Endodermal cell (in vitro differentiated cells): ENCODE measurements around the gene BRD4. TPM values are rescaled to one million over a fixed set of nuclear protein-coding genes. Genes with fewer than 3 reads are reported as not detected.

Experiments used
- DNase-seq: peaks from one replicate; pipeline ENCODE4 v3.0.0-alpha.2; 2017
- H3K27ac ChIP-seq: 2 replicates; pipeline ENCODE4 v1.5.1; 2013; ENCODE audit warnings: mild to moderate bottlenecking, low read depth, low read length, moderate library complexity
- H3K27me3 ChIP-seq: 2 replicates; pipeline ENCODE4 v1.6.1; 2013; ENCODE audit warnings: mild to moderate bottlenecking, low read length, moderate library complexity; ENCODE audit not compliant: insufficient read depth, control insufficient read depth, poor library complexity, severe bottlenecking
- H3K36me3 ChIP-seq: 2 replicates; pipeline ENCODE4 v1.7.0; 2013; ENCODE audit warnings: mild to moderate bottlenecking, low read length, moderate library complexity; ENCODE audit not compliant: control insufficient read depth, insufficient read depth
- H3K4me1 ChIP-seq: one replicate; pipeline ENCODE4 v1.7.0; 2013; ENCODE audit warnings: low read length; ENCODE audit not compliant: control insufficient read depth, insufficient read depth
- H3K4me3 ChIP-seq: 2 replicates; pipeline ENCODE4 v1.5.1; 2013; ENCODE audit warnings: mild to moderate bottlenecking, low read length, moderate library complexity
- H3K9ac ChIP-seq: 2 replicates; pipeline ENCODE4 v1.6.1; 2013; ENCODE audit warnings: mild to moderate bottlenecking, low read length, moderate library complexity; ENCODE audit not compliant: poor library complexity, severe bottlenecking; ENCODE audit errors: extremely low read depth
- H3K9me3 ChIP-seq: 2 replicates; pipeline ENCODE4 v1.6.1; 2013; ENCODE audit warnings: mild to moderate bottlenecking, low read length, moderate library complexity; ENCODE audit not compliant: control insufficient read depth
- H3K27ac Mint-ChIP-seq: 2 replicates; pipeline ENCODE4 v1.8.0; 2020; ENCODE audit warnings: mixed read lengths
- H3K27me3 Mint-ChIP-seq: 2 replicates; pipeline ENCODE4 v1.8.0; 2021; ENCODE audit warnings: mild to moderate bottlenecking, mixed read lengths; ENCODE audit not compliant: insufficient read depth
- H3K36me3 Mint-ChIP-seq: 2 replicates; pipeline ENCODE4 v1.8.0; 2020; ENCODE audit warnings: low read depth, mixed read lengths
- H3K4me1 Mint-ChIP-seq: 2 replicates; pipeline ENCODE4 v1.8.0; 2020; ENCODE audit warnings: mixed read lengths
- H3K4me3 Mint-ChIP-seq: 2 replicates; pipeline ENCODE4 v1.8.0; 2020; ENCODE audit warnings: mild to moderate bottlenecking, moderate library complexity, mixed read lengths
- H3K9me3 Mint-ChIP-seq: 2 replicates; pipeline ENCODE4 v1.8.0; 2020; ENCODE audit warnings: mild to moderate bottlenecking, mixed read lengths
- CTCF ChIP-seq: fragments of 200-600 bp; sonication (generic); conservative IDR thresholded peaks from 2 replicates; pipeline ENCODE4 v1.5.0; 2021; ENCODE audit warnings: antibody characterized with exemption, mild to moderate bottlenecking
- WGBS, 2 experiments: methylation state at CpG; one replicate each; pipeline versions ENCODE4 v1.1.5 to v1.1.7; 2013; ENCODE audit warnings: missing lambda C conversion rate in 2 of 2, mixed read lengths in 1 of 2; ENCODE audit not compliant: insufficient coverage in 1 of 2, insufficient read length in 1 of 2; 5-methylcytosine and 5-hydroxymethylcytosine counted together
- total RNA-seq, 2 donors: library from RNA; stranded (reverse); fragmentation: NEBNext Ultra II Directional in 1 of 2; extraction: Animal tissue kit (Norgen Biotek cat#: 25700) in 1 of 2; gene quantifications; 2 replicates in 1 of 2; 3 replicates in 1 of 2; pipeline ENCODE4 v1.2.1, GENCODE V29; 2021

Gene BRD4
- total RNA-seq, 2 donors from 2014 or later, result 149 to 156 TPM

- H3K36me3 ChIP-seq, result peaks cover 82% of the 10 kb centered on the region
- H3K27ac ChIP-seq, result no peak overlapping the region
- H3K27me3 Mint-ChIP-seq, result no peaks in the 10 kb centered on the region
- peaks cover 62% of the 10 kb centered on the region for H3K36me3 Mint-ChIP-seq
- 92 to 95% methylated on average over 7 of the region's 7 CpGs for WGBS, 2 experiments
- no peak overlapping the region for H3K4me3 Mint-ChIP-seq
- H3K4me3 ChIP-seq, result no peak overlapping the region
- H3K4me1 ChIP-seq, result no peaks in the 10 kb centered on the region
- H3K4me1 Mint-ChIP-seq, result no peaks in the 10 kb centered on the region
- H3K27me3 ChIP-seq, result no peaks in the 10 kb centered on the region
- no peak for TF ChIP-seq CTCF
- H3K9me3 ChIP-seq, result no peaks in the 10 kb centered on the region
- peak overlapping the region; percentile 52 for H3K27ac Mint-ChIP-seq
- DNase-seq, result no peak
- no peaks in the 10 kb centered on the region for H3K9me3 Mint-ChIP-seq
- no peak overlapping the region for H3K9ac ChIP-seq
Observed at GRCh38 chr19:15244808-15245207, 87.5 kb downstream of the BRD4 start.

GRCh38 chr19:15244106-15244803, 88.1 kb downstream of the BRD4 start:
- 94 to 100% methylated on average over 8 to 19 of the region's 24 CpGs for WGBS, 2 experiments
- no peak for TF ChIP-seq CTCF
- Mint-ChIP-seq H3K27ac (peak overlapping the region; percentile 52), H3K4me1 (no peaks in the 10 kb centered on the region), H3K4me3 (no peak overlapping the region), H3K9me3 (no peaks in the 10 kb centered on the region), H3K27me3 (no peaks in the 10 kb centered on the region), H3K36me3 (peaks cover 62% of the 10 kb centered on the region)
- H3K27ac ChIP-seq, result no peak overlapping the region
- no peaks in the 10 kb centered on the region for H3K27me3 ChIP-seq
- no peaks in the 10 kb centered on the region for H3K9me3 ChIP-seq
- H3K4me3 ChIP-seq, result no peak overlapping the region
- no peaks in the 10 kb centered on the region for H3K4me1 ChIP-seq
- no peak for DNase-seq
- H3K9ac ChIP-seq, result no peak overlapping the region
- peaks cover 80% of the 10 kb centered on the region for H3K36me3 ChIP-seq

- Mint-ChIP-seq H3K9me3 (no peaks in the 10 kb centered on the region), H3K4me1 (no peaks in the 10 kb centered on the region), H3K36me3 (peaks cover 55% of the 10 kb centered on the region), H3K4me3 (no peak overlapping the region), H3K27ac (peak overlapping the region; percentile 52), H3K27me3 (no peaks in the 10 kb centered on the region)
- Histone ChIP-seq H3K9me3 (no peaks in the 10 kb centered on the region), H3K27ac (no peak overlapping the region), H3K4me1 (no peaks in the 10 kb centered on the region), H3K27me3 (no peaks in the 10 kb centered on the region), H3K4me3 (no peak overlapping the region), H3K36me3 (peaks cover 77% of the 10 kb centered on the region), H3K9ac (no peak overlapping the region)
- DNase-seq, result no peak
- TF ChIP-seq CTCF, result no peak
- 95 to 96% methylated on average over 5 to 17 of the region's 17 CpGs for WGBS, 2 experiments
Observed at GRCh38 chr19:15243236-15243957, 88.9 kb downstream of the BRD4 start.
